Psoas muscle (tissue), 8 donors: ENCODE results near the gene C1QC. TPM values are rescaled to one million over a fixed set of nuclear protein-coding genes. Genes with fewer than 3 reads are reported as not detected.
A peak's percentile ranks its signal among the peaks of the same experiment; 100 is the strongest.

ENCODE experiments used
- ATAC-seq, 4 donors: fragments of 200-7000 bp; cut with Tn5 transposase; one replicate each; pipeline ENCODE4 v1.9.1; 2020; ENCODE audit warnings: moderate library complexity in 3 of 4, mild to moderate bottlenecking in 2 of 4
- DNase-seq, 2 donors: peaks; one replicate each; pipeline ENCODE4 v3.0.0-alpha.2; 2020
- H3K27ac ChIP-seq: fragments of 200-600 bp; one replicate; pipeline ENCODE4 v1.8.0; 2022
- H3K27me3 ChIP-seq, 3 donors: fragments of 200-600 bp in 1 of 3; one replicate each; pipeline versions ENCODE4 v1.6.1 to v1.8.0; 2013 to 2022; ENCODE audit warnings: low read length in 2 of 3, mild to moderate bottlenecking in 2 of 3, moderate library complexity in 1 of 3; ENCODE audit not compliant: insufficient read depth in 3 of 3
- H3K36me3 ChIP-seq, 2 donors: fragments of 200-600 bp in 1 of 2; one replicate each; pipeline versions ENCODE4 v1.6.1 to v1.8.0; 2013 to 2022; ENCODE audit warnings: low read depth in 1 of 2, mild to moderate bottlenecking in 1 of 2, moderate library complexity in 1 of 2; ENCODE audit not compliant: insufficient read depth in 1 of 2
- H3K4me1 ChIP-seq: fragments of 200-600 bp; one replicate; pipeline ENCODE4 v1.8.0; 2022
- H3K4me3 ChIP-seq: fragments of 200-600 bp; one replicate; pipeline ENCODE4 v1.8.0; 2022; ENCODE audit warnings: mild to moderate bottlenecking
- H3K9me3 ChIP-seq: fragments of 200-600 bp; one replicate; pipeline ENCODE4 v1.8.0; 2022
- WGBS, 3 donors: extraction: QIAGEN DNeasy Blood & Tissue Kit; methylation state at CpG; one replicate each; pipeline versions ENCODE4 v1.1.6 to v1.1.7; 2013; 5-methylcytosine and 5-hydroxymethylcytosine counted together
- intact Hi-C, 2 donors: fragments of 100-400 bp; cut with DNase I; formaldehyde crosslinking; loops; one replicate each; pipeline versions ENCODE4 v1.11.0 to v1.14.2; 2022
- polyA plus RNA-seq, 3 donors: library from polyadenylated mRNA; stranded (reverse); fragments of 200-250 nt; gene quantifications; one replicate each; pipeline ENCODE4 v1.2.3, GENCODE V29; 2013
- total RNA-seq, 4 donors: library from RNA; stranded (reverse); fragmentation: NEBNext Ultra II Directional in 2 of 4; extraction: Animal tissue kit (Norgen Biotek cat#: 25700) in 2 of 4; gene quantifications; one replicate each; pipeline versions ENCODE4 v1.2.1 to v1.2.4, GENCODE V29; 2021 to 2023
- TF ChIP-seq, protein P1 (sequence below): fragments of 200-600 bp; IDR thresholded peaks from one replicate; pipeline ENCODE4 v1.8.0; 2022; ENCODE audit warnings: antibody characterized with exemption
- donor health status: healthy with polysubstance abuse.
- donor health status: DM: no; HTN: no; CAD: no; lungs with moderate emphysema.
- donor health status: Bipolar disorder and iron deficiency.
- donor health status: healthy.
- donor health status: DM: yes; HTN: yes; CAD: no.
- donor health status: DM: no; HTN: no; CAD: no.
- donor health status: DM: no; HTN: no; CAD: no.
- donor health status: DM: yes; HTN: yes; CAD: no.

Gene C1QC
- total and polyA plus RNA-seq, 7 donors, result 8.7 to 39.1 (median 24.2) TPM

GRCh38 chr1:22651941-22652856, 8.8 kb downstream of the C1QC start:
- intact Hi-C loops, result no loop called here
- 58 to 67% (median 60%) methylated on average over 15 of the region's 15 CpGs for WGBS, 3 donors
- Histone ChIP-seq H3K27ac (no peak overlapping the region), H3K36me3 (no peaks in the 10 kb centered on the region), H3K9me3 (no peaks in the 10 kb centered on the region), H3K4me1 (no peaks in the 10 kb centered on the region), H3K27me3 (peaks cover 0 to 27% (median 1%) of the 10 kb centered on the region in 3 donors), H3K4me3 (no peak overlapping the region)
- TF ChIP-seq, protein P1, sequence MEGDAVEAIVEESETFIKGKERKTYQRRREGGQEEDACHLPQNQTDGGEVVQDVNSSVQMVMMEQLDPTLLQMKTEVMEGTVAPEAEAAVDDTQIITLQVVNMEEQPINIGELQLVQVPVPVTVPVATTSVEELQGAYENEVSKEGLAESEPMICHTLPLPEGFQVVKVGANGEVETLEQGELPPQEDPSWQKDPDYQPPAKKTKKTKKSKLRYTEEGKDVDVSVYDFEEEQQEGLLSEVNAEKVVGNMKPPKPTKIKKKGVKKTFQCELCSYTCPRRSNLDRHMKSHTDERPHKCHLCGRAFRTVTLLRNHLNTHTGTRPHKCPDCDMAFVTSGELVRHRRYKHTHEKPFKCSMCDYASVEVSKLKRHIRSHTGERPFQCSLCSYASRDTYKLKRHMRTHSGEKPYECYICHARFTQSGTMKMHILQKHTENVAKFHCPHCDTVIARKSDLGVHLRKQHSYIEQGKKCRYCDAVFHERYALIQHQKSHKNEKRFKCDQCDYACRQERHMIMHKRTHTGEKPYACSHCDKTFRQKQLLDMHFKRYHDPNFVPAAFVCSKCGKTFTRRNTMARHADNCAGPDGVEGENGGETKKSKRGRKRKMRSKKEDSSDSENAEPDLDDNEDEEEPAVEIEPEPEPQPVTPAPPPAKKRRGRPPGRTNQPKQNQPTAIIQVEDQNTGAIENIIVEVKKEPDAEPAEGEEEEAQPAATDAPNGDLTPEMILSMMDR, result no peak
- ATAC-seq, result no peak
- no peak for DNase-seq

DNA sequence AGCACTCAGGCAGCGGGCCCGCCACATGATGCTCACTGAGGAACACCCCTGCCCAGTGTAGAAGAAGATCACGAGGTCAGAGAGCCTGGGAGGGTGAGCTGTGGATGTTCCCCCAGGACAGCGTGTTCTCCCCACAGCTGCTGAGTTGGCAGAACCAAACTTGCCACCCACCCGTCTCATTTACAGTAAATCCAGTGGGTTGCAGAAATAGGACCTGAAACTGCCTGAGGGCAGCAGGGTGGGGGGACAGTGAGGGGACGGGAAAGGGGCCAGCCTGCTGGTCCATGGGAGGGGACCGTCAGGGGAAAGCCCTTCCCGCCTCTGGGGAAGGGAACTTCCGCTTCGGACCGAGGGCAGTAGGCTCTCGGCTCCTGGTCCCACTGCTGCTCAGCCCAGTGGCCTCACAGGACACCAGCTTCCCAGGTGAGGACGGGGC, 9.5 kb downstream of the C1QC start, which contains the start of gene C1QB:
C1QB (plus strand) TSS at position 356 of the 436 bp plus-strand sequence. CDS start 6,227 bp downstream, outside the sequence.
- H3K36me3 ChIP-seq, result no peaks in the 10 kb centered on the region
- H3K4me3 ChIP-seq, result peak within 1 kb of the TSS; percentile 32
- no peaks in the 10 kb centered on the region for H3K9me3 ChIP-seq
- no peak within 1 kb of the TSS for H3K27ac ChIP-seq
- ATAC-seq (peak in 3 of 4 donors; percentile 45 to 64 (median 52)), DNase-seq (peak; percentile 48 to 73)
- WGBS, 3 donors, result 50 to 63% (median 63%) methylated on average over 13 of the region's 13 CpGs
- no peaks in the 10 kb centered on the region for H3K4me1 ChIP-seq
- TF ChIP-seq, protein P1, result no peak
- intact Hi-C loops, result no loop called here
- H3K27me3 ChIP-seq, result peaks cover 0 to 27% (median 1%) of the 10 kb centered on the region in 3 donors

- Histone ChIP-seq H3K4me1 (no peaks in the 10 kb centered on the region), H3K36me3 (no peaks in the 10 kb centered on the region), H3K4me3 (peak overlapping the region; percentile 32), H3K9me3 (no peaks in the 10 kb centered on the region), H3K27ac (no peak overlapping the region), H3K27me3 (peaks cover 0 to 27% (median 3%) of the 10 kb centered on the region in 3 donors)
- ATAC-seq (no peak), DNase-seq (no peak)
- 53 to 58% (median 55%) methylated on average over 5 of the region's 5 CpGs for WGBS, 3 donors
- intact Hi-C loops, result no loop called here
- TF ChIP-seq, protein P1, result no peak
Measured at GRCh38 chr1:22654692-22655091, 11.3 kb downstream of the C1QC start.

DNA sequence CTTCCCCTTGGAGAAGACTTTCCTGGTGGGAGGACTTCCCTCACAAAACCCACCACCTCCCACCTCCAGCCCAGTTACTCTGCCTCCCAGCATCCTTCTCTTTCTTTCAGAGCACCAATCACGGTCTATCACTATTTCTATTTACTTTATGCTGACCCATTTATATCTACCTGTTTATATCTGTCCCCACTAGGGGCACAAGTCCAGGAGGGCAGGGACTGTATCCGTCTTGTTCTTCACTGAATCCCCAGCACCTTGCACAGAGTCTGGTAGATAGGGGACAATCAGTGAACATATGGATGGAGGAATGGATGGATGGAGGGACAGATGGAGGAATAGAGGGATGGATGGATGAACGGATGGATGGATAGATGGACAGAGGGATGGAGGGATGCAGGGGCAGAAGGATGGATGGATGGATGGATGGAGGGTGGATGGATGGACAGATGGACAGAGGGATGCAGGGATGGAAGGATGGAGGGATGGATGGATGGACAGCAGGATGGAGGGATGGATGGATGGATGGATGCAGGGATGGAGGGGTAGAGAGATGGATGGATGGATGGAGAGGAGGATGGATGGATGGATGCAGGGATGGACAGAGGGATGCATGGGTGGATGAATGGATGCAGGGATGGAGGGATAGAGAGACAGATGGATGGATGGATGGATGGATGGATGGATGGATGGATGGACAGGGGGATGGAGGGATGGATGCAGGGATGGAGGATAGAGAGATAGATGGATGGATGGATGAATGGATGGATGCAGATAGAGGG, 15.1 kb downstream of the C1QC start:
- Histone ChIP-seq H3K9me3 (no peaks in the 10 kb centered on the region), H3K27me3 (peaks cover 0 to 27% (median 3%) of the 10 kb centered on the region in 3 donors), H3K27ac (no peak overlapping the region), H3K36me3 (no peaks in the 10 kb centered on the region), H3K4me1 (no peaks in the 10 kb centered on the region), H3K4me3 (no peak overlapping the region)
- intact Hi-C loops, result no loop called here
- ATAC-seq (no peak), DNase-seq (no peak)
- WGBS, 3 donors, result 62 to 67% (median 64%) methylated on average over 3 of the region's 3 CpGs
- TF ChIP-seq, protein P1, result no peak
